ENCODE measurements around the gene RUVBL2. TPM values are rescaled to one million over a fixed set of nuclear protein-coding genes. Genes with fewer than 3 reads are reported as not detected.
A peak's percentile ranks its signal among the peaks of the same experiment; 100 is the strongest.

The RUVBL2 gene
- total RNA-seq, 1 experiment from 2014 or later = 130 TPM

DNA sequence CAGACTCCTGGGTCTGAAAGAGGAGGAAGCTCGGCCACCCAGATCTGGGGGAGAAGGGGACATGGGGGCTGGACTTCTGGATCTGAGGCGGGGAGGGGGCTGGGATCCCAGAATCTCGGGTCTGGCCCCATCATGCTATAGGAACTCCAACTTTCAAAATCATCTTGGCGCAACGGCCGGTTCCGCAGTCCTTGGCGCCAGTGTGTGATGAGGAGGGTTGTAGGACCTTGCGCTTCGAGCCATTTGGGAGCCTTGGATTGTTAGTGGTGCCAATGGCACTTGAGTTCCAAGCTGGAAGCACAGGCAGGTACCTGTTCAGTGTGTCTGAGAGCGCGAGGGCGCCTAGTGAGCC, 324 bp downstream of the RUVBL2 start:
- peaks cover 8% of the 10 kb centered on the region for H3K23me2 ChIP-seq (ENCODE audit: insufficient read length, low read depth, low read length, poor library complexity, severe bottlenecking)
- Mint-ChIP-seq H3K27me3 (ENCODE audit: low read depth) (no peaks in the 10 kb centered on the region), H3K4me3 (peak overlapping the region; percentile 93 to 95), H3K36me3 (ENCODE audit: insufficient read depth in 1 of 3, low read depth in 3 of 3) (peaks cover 5 to 18% (median 17%) of the 10 kb centered on the region in 3 experiments; a peak in 6 of 7 replicates), H3K4me1 (peaks cover 31 to 35% of the 10 kb centered on the region in 2 experiments), H3K9me3 (no peaks in the 10 kb centered on the region), H3K27ac (peak overlapping the region; percentile 95 to 99 (median 98); a peak in 6 of 7 replicates)
- no peak overlapping the region for H2AFZ ChIP-seq (ENCODE audit: low read length)
- no peak overlapping the region for H3T11ph ChIP-seq (ENCODE audit: low read length)
- H3K9ac ChIP-seq (ENCODE audit: extremely low read depth, insufficient read length, low read length) = peak overlapping the region; percentile 40
- no peak overlapping the region for H3K56ac ChIP-seq (ENCODE audit: insufficient read length, low read depth, low read length)
- peaks cover 9% of the 10 kb centered on the region; the same call in 1 of the 2 replicates for H3K79me2 ChIP-seq (ENCODE audit: insufficient read depth, low read length)
- H3K4ac ChIP-seq (ENCODE audit: low read depth, low read length) = no peak overlapping the region
- DNase-seq = no peak
- H3K18ac ChIP-seq (ENCODE audit: insufficient read length, low read depth, low read length) = no peak overlapping the region
- no peak overlapping the region for H2BK15ac ChIP-seq (ENCODE audit: low read depth, low read length)
- peak overlapping the region; percentile 88 for H3K4me2 ChIP-seq (ENCODE audit: insufficient read depth, insufficient read length, low read length)
- no peak overlapping the region for H2BK12ac ChIP-seq (ENCODE audit: insufficient read length, low read depth, low read length)
- no peak overlapping the region for H3K27ac ChIP-seq (ENCODE audit: insufficient read length, low read depth, low read length)
- no peak overlapping the region for H3K23ac ChIP-seq (ENCODE audit: insufficient read length, low read depth, low read length)
- no peak overlapping the region for H4K8ac ChIP-seq (replicated peaks; ENCODE audit: insufficient read length, low read depth, low read length)
- no peak overlapping the region for H4K5ac ChIP-seq (ENCODE audit: insufficient read length, low read depth, low read length)
- no peaks in the 10 kb centered on the region for H3K9me3 ChIP-seq (ENCODE audit: control insufficient read depth, low read depth, low read length)
- H3K4me1 ChIP-seq (ENCODE audit: insufficient read depth, low read length) = no peaks in the 10 kb centered on the region; the same call in 1 of the 2 replicates
- H2AK5ac ChIP-seq (ENCODE audit: insufficient read length, low read length) = no peak overlapping the region
- H2BK20ac ChIP-seq (ENCODE audit: low read depth, low read length, poor library complexity, severe bottlenecking) = no peak overlapping the region
- no peak overlapping the region for H4K91ac ChIP-seq (ENCODE audit: insufficient read length, low read depth, low read length)
- no peaks in the 10 kb centered on the region for H3K79me1 ChIP-seq (ENCODE audit: insufficient read depth, low read depth, low read length, poor library complexity, severe bottlenecking)
- no peaks in the 10 kb centered on the region for H3K27me3 ChIP-seq (ENCODE audit: insufficient read depth, low read length)
- H3K14ac ChIP-seq (ENCODE audit: insufficient read depth, low read length) = peak overlapping the region; percentile 50; the same call in 1 of the 2 replicates
- TF ChIP-seq, protein P1, sequence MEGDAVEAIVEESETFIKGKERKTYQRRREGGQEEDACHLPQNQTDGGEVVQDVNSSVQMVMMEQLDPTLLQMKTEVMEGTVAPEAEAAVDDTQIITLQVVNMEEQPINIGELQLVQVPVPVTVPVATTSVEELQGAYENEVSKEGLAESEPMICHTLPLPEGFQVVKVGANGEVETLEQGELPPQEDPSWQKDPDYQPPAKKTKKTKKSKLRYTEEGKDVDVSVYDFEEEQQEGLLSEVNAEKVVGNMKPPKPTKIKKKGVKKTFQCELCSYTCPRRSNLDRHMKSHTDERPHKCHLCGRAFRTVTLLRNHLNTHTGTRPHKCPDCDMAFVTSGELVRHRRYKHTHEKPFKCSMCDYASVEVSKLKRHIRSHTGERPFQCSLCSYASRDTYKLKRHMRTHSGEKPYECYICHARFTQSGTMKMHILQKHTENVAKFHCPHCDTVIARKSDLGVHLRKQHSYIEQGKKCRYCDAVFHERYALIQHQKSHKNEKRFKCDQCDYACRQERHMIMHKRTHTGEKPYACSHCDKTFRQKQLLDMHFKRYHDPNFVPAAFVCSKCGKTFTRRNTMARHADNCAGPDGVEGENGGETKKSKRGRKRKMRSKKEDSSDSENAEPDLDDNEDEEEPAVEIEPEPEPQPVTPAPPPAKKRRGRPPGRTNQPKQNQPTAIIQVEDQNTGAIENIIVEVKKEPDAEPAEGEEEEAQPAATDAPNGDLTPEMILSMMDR (conservative IDR thresholded peaks at IDR 0.05) = no peak
- no CpG with 5 or more reads among the region's 13 CpGs for WGBS (ENCODE audit: extremely low coverage, insufficient read length, low lambda C conversion rate)
- no peak overlapping the region for H2BK120ac ChIP-seq (ENCODE audit: low read depth, low read length, poor library complexity, severe bottlenecking)
- no peak overlapping the region for H2BK5ac ChIP-seq (ENCODE audit: insufficient read length, low read length)
- no peaks in the 10 kb centered on the region for H4K20me1 ChIP-seq (ENCODE audit: control insufficient read depth, insufficient read depth, insufficient read length)

Data from H9 (cell line).